ENCODE data around the gene GTF2H4.
A peak's percentile ranks its signal among the peaks of the same experiment; 100 is the strongest.
"Not testable (repeated sequence)": the region's sequence is repeated elsewhere in the genome, so short reads cannot be mapped to it uniquely, and the experiment has no call there.

Gene GTF2H4

DNA sequence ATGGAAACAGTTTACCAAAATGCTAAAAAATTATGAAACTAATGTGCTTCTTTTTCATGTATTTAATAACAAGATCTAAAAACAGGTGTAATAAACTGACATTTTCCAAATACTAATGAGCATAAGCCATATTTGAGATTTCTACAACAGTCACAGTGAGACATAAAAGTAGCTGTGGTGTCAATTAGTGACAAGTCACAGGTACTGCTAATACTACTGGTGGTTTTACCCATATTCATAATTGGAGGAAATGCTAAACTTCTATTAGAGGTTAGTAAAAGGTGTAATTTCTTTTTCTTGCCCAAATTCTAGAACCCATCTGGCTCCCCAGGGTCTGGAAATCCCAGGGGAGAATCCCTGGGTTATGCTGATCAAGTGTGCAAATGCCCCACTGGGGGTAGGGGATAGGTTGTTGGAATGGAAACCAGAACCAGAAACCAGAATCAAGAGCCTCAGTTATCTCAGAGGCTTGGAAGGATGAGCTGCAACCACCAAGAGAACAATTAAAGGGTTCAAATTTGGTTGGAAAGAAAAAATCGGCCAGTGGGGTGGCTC, 7.1 kb upstream of the GTF2H4 start:
- TF ChIP-seq, protein P1, sequence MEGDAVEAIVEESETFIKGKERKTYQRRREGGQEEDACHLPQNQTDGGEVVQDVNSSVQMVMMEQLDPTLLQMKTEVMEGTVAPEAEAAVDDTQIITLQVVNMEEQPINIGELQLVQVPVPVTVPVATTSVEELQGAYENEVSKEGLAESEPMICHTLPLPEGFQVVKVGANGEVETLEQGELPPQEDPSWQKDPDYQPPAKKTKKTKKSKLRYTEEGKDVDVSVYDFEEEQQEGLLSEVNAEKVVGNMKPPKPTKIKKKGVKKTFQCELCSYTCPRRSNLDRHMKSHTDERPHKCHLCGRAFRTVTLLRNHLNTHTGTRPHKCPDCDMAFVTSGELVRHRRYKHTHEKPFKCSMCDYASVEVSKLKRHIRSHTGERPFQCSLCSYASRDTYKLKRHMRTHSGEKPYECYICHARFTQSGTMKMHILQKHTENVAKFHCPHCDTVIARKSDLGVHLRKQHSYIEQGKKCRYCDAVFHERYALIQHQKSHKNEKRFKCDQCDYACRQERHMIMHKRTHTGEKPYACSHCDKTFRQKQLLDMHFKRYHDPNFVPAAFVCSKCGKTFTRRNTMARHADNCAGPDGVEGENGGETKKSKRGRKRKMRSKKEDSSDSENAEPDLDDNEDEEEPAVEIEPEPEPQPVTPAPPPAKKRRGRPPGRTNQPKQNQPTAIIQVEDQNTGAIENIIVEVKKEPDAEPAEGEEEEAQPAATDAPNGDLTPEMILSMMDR (IDR thresholded peaks at IDR 0.05): no peak
- no peaks in the 10 kb centered on the region for H3K4me1 ChIP-seq (ENCODE audit: control insufficient read depth in 1 of 2, insufficient read depth in 1 of 2, low read depth in 1 of 2, low read length in 1 of 2)
- no peaks in the 10 kb centered on the region for H3K9me3 ChIP-seq
- H3K4me3 ChIP-seq (ENCODE audit: low read depth in 1 of 2, low read length in 1 of 2): no peak overlapping the region
- no peak overlapping the region for H3K27ac ChIP-seq
- H3K27me3 ChIP-seq: peaks cover 3% of the 10 kb centered on the region
- H3K36me3 ChIP-seq: no peaks in the 10 kb centered on the region

DNA sequence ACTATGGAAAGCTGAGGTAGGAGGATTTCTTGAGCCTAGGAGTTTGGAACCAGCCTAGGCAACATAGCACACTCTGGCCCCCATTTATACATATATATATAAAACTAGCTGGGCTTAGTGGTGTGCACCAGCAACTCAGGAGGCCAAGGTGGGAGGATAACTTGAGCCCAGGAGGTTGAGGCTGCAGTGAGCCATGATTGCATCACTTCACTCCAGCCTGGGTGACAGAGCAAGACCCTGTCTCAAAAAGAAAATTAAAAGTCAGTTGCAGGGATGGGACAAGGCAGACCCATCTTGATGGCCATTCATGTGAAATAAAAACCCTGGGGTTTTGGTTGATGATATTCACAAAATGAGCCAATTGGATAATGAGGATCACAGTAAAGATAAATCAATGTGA, 6.6 kb upstream of the GTF2H4 start:
- no peaks in the 10 kb centered on the region for H3K4me1 ChIP-seq (ENCODE audit: control insufficient read depth in 1 of 2, insufficient read depth in 1 of 2, low read depth in 1 of 2, low read length in 1 of 2)
- no peak overlapping the region for H3K4me3 ChIP-seq (ENCODE audit: low read depth in 1 of 2, low read length in 1 of 2)
- no peaks in the 10 kb centered on the region for H3K36me3 ChIP-seq
- no peaks in the 10 kb centered on the region for H3K9me3 ChIP-seq
- peaks cover 3% of the 10 kb centered on the region for H3K27me3 ChIP-seq
- no peak overlapping the region for H3K27ac ChIP-seq
- TF ChIP-seq, protein P1 (IDR thresholded peaks at IDR 0.05): no peak

DNA sequence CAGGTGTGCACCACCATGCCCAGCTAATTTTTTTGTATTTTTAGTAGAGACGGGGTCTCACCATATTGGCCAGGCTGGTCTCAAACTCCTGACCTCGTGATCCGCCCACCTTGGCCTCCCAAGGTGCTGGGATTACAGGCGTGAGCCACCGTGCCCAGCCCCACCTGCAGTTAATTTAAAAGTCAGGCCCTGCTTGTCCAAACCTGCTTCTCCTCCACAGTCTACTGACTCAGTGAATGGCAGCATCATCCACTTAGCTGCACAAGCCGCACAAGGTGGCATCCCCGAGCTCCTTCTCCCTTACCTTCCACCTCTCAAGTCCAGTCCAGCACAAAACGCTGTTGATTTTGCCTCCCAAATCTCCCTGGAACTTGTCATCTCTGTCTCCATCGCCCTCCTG, 5.8 kb upstream of the GTF2H4 start:
- H3K27ac ChIP-seq; H3K4me1 ChIP-seq (ENCODE audit: control insufficient read depth in 1 of 2, insufficient read depth in 1 of 2, low read depth in 1 of 2, low read length in 1 of 2): not testable (repeated sequence)

DNA sequence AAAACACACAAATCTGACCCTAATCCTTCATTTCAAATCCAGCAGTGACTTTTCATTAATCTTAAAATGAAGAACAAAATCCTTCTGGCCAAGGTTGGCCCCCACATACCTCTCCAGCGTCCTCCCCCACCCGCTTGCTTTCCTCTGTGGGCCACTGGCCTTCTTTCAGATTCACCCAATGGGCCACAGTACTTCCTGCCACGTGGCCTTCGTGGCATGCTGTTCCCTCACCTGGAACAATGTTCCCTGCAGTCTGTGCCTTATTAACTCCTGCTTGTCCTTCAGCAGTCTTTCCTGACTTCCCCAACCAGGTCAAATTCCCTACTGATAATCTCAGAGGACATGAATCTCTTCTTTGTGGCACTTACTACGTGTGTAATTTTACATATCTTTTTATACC, 5.3 kb upstream of the GTF2H4 start:
- H3K9me3 ChIP-seq: no peaks in the 10 kb centered on the region
- H3K27me3 ChIP-seq: peaks cover 3% of the 10 kb centered on the region
- H3K27ac ChIP-seq: no peak overlapping the region
- peaks cover 4 to 5% of the 10 kb centered on the region in 2 experiments for H3K4me1 ChIP-seq (ENCODE audit: control insufficient read depth in 1 of 2, insufficient read depth in 1 of 2, low read depth in 1 of 2, low read length in 1 of 2)
- TF ChIP-seq, protein P1 (IDR thresholded peaks at IDR 0.05): no peak
- H3K4me3 ChIP-seq (ENCODE audit: low read depth in 1 of 2, low read length in 1 of 2): no peak overlapping the region
- no peaks in the 10 kb centered on the region for H3K36me3 ChIP-seq

More for the DNA sequence above, 5.8 kb upstream of the GTF2H4 start:
- H3K27me3 ChIP-seq; H3K36me3 ChIP-seq; H3K4me3 ChIP-seq (ENCODE audit: low read depth in 1 of 2, low read length in 1 of 2); H3K9me3 ChIP-seq: not testable (repeated sequence)

DNA sequence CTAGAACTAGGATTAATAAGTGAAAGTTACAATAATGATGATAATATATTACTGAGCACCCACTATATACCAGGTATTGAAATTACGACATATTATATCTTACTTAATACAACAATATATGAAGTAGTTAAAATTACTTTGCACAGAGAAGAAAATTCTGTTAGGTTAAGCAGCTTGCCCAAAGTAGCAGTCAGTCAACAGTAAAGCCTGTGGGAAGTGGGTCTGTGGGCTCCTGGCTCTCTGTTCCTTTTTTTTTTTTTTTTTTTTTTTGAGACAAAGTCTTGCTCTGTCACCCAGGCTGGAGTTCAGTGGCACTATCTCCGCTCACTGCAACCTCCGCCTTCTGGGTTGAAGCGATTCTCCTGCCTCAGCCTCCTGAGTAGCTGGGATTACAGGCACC, 4.8 kb upstream of the GTF2H4 start:
- Histone ChIP-seq H3K9me3 (no peaks in the 10 kb centered on the region), H3K27me3 (peaks cover 3% of the 10 kb centered on the region), H3K4me1 (ENCODE audit: control insufficient read depth in 1 of 2, insufficient read depth in 1 of 2, low read depth in 1 of 2, low read length in 1 of 2) (peaks cover 6 to 7% of the 10 kb centered on the region in 2 experiments), H3K27ac (no peak overlapping the region), H3K36me3 (no peaks in the 10 kb centered on the region), H3K4me3 (ENCODE audit: low read depth in 1 of 2, low read length in 1 of 2) (no peak overlapping the region)
- TF ChIP-seq, protein P1 (IDR thresholded peaks at IDR 0.05): no peak

DNA sequence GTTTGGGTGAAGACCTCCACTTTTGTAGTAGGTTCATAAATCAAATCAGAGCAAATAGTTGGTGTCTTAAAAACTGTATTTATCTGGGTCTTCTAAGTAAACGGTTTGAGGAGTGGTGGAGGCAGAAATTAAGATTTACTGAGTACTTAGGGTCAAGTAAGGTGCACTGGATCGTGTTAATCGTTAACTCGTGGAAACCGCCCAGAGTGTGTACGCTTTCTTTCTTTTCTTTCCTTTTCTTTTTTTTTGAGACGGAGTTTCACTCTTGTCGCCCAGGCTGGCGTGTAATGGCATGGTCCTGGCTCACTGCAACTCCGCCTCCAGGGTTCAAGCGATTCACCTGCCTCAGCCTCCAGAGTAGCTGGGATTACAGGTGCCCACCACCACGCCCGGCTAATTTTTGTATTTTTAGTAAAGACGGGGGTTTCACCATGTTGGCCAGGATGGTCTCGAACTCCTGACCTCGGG, 683 bp upstream of the GTF2H4 start:
- not testable (repeated sequence) for H3K9me3 ChIP-seq, H3K27me3 ChIP-seq
- H3K4me1 ChIP-seq (ENCODE audit: control insufficient read depth in 1 of 2, insufficient read depth in 1 of 2, low read depth in 1 of 2, low read length in 1 of 2): peaks cover 11 to 15% of the 10 kb centered on the region in 2 experiments
- H3K36me3 ChIP-seq: peaks cover 15% of the 10 kb centered on the region
- peak overlapping the region; percentile 26 for H3K27ac ChIP-seq
- H3K4me3 ChIP-seq (ENCODE audit: low read depth in 1 of 2, low read length in 1 of 2): peak overlapping the region; percentile 68 to 69
